Uterus (tissue), 4 donors: Measurements from ENCODE around the gene MOGAT1. TPM values are rescaled to one million over a fixed set of nuclear protein-coding genes. Genes with fewer than 3 reads are reported as not detected.

Source experiments
- DNase-seq, 2 donors: peaks; one replicate each; pipeline ENCODE4 v3.0.0-alpha.2; 2019 to 2020
- H3K27ac ChIP-seq, 2 donors: fragments of 200-600 bp; sonication (generic); 1 replicate in 1 of 2; 2 replicates in 1 of 2; pipeline ENCODE4 v1.5.1; 2016 to 2018
- H3K27me3 ChIP-seq, 2 donors: fragments of 200-600 bp; sonication (generic); one replicate each; pipeline ENCODE4 v1.5.1; 2018 to 2019; ENCODE audit warnings: control low read depth in 1 of 2
- H3K36me3 ChIP-seq, 2 donors: fragments of 200-600 bp; sonication (generic); one replicate each; pipeline ENCODE4 v1.5.1; 2019; ENCODE audit warnings: control low read depth in 1 of 2
- H3K4me1 ChIP-seq, 2 donors: fragments of 200-600 bp; sonication (generic); one replicate each; pipeline ENCODE4 v1.5.1; 2018 to 2019; ENCODE audit warnings: control low read depth in 1 of 2
- H3K4me3 ChIP-seq, 2 donors: fragments of 200-600 bp; sonication (generic); 1 replicate in 1 of 2; 2 replicates in 1 of 2; pipeline ENCODE4 v1.5.1; 2018 to 2019; ENCODE audit warnings: mild to moderate bottlenecking in 1 of 2
- H3K9me3 ChIP-seq, 2 donors: fragments of 200-600 bp; sonication (generic); one replicate each; pipeline ENCODE4 v1.5.1; 2019; ENCODE audit warnings: control low read depth in 1 of 2
- CTCF ChIP-seq, 4 experiments: fragments of 200-600 bp in 2 of 4; fragments of 450-650 bp in 2 of 4; sonication (generic) in 2 of 4; IDR thresholded peaks; one replicate each; pipeline ENCODE4 v1.5.1; 2016 to 2019; ENCODE audit warnings: antibody characterized with exemption in 4 of 4, mild to moderate bottlenecking in 2 of 4, moderate library complexity in 1 of 4
- POLR2A ChIP-seq, 2 donors: fragments of 450-650 bp; IDR thresholded peaks; one replicate each; pipeline ENCODE4 v1.6.1; 2016; ENCODE audit warnings: antibody characterized with exemption in 2 of 2, mild to moderate bottlenecking in 1 of 2, moderate library complexity in 1 of 2
- intact Hi-C: fragments of 100-400 bp; cut with DNase I; formaldehyde crosslinking; loops from one replicate; pipeline ENCODE4 v1.15.1; 2023; ENCODE audit warnings: low total_unique reads
- total RNA-seq, 4 donors: library from RNA; depleted of rRNA in 3 of 4; stranded (reverse); fragments of >200 nt in 3 of 4; gene quantifications; one replicate each; pipeline versions ENCODE4 v1.1.0 to v1.2.4, GENCODE V29; 2014 to 2023
- donor health status: DM: yes; HTN: yes; CAD: no.

MOGAT1 gene
- total RNA-seq, 4 donors from 2014 or later: not detected

- no peak for TF ChIP-seq CTCF (IDR thresholded peaks at IDR 0.05)
- no peak for TF ChIP-seq POLR2A (IDR thresholded peaks at IDR 0.05)
- Histone ChIP-seq H3K27ac (no peak overlapping the region), H3K4me3 (no peak overlapping the region), H3K36me3 (no peaks in the 10 kb centered on the region), H3K4me1 (no peaks in the 10 kb centered on the region), H3K27me3 (no peaks in the 10 kb centered on the region), H3K9me3 (no peaks in the 10 kb centered on the region)
- no peak for DNase-seq
- intact Hi-C loops: no loop called here
Observed at GRCh38 chr2:222683805-222684204, 12.3 kb downstream of the MOGAT1 start.

- intact Hi-C loops: no loop called here
- TF ChIP-seq POLR2A (IDR thresholded peaks at IDR 0.05): no peak
- no peak for TF ChIP-seq CTCF (IDR thresholded peaks at IDR 0.05)
- no peaks in the 10 kb centered on the region for H3K27me3 ChIP-seq
- H3K36me3 ChIP-seq: no peaks in the 10 kb centered on the region
- no peaks in the 10 kb centered on the region for H3K4me1 ChIP-seq
- H3K27ac ChIP-seq: no peak overlapping the region
- H3K9me3 ChIP-seq: no peaks in the 10 kb centered on the region
- DNase-seq: no peak
- H3K4me3 ChIP-seq: no peak overlapping the region
Observed at GRCh38 chr2:222686086-222686750, 14.8 kb downstream of the MOGAT1 start.

- no peaks in the 10 kb centered on the region for H3K27me3 ChIP-seq
- H3K36me3 ChIP-seq: no peaks in the 10 kb centered on the region
- intact Hi-C loops: no loop called here
- H3K9me3 ChIP-seq: no peaks in the 10 kb centered on the region
- no peak overlapping the region for H3K4me3 ChIP-seq
- DNase-seq: no peak
- TF ChIP-seq CTCF (IDR thresholded peaks at IDR 0.05) (no peak), POLR2A (IDR thresholded peaks at IDR 0.05) (no peak)
- no peaks in the 10 kb centered on the region for H3K4me1 ChIP-seq
- H3K27ac ChIP-seq: no peak overlapping the region
Observed at GRCh38 chr2:222688917-222689316, 17.5 kb downstream of the MOGAT1 start.

- H3K27ac ChIP-seq: no peak overlapping the region
- intact Hi-C loops: no loop called here
Observed at GRCh38 chr2:222689322-222689721, 17.9 kb downstream of the MOGAT1 start.

More at GRCh38 chr2:222689322-222689721, 17.9 kb downstream of the MOGAT1 start:
- Histone ChIP-seq H3K9me3 (no peaks in the 10 kb centered on the region), H3K4me1 (no peaks in the 10 kb centered on the region), H3K27me3 (no peaks in the 10 kb centered on the region), H3K36me3 (no peaks in the 10 kb centered on the region), H3K4me3 (no peak overlapping the region)
- TF ChIP-seq POLR2A (IDR thresholded peaks at IDR 0.05) (no peak), CTCF (IDR thresholded peaks at IDR 0.05) (no peak)
- no peak for DNase-seq
